Measurements from ENCODE around the gene TRIM72.
"Not testable (repeated sequence)": the region's sequence is repeated elsewhere in the genome, so short reads cannot be mapped to it uniquely, and the experiment has no call there.

DNA sequence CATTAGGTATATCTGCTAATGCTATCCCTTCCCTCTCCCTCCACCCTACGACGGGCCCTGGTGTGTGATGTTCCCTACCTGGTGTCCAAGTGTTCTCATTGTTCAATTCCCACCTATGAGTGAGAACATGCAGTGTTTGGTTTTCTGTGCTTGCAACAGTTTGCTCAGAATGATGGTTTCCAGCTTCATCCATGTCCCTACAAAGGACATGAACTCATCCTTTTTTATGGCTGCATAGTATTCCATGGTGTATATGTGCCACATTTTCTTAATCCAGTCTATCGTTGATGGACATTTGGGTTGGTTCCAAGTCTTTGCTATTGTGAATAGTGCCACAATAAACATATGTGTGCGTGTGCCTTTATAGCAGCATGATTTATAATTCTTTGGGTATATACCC is 64.9 kb downstream of the TRIM72 start:
- TF ChIP-seq, protein P1, sequence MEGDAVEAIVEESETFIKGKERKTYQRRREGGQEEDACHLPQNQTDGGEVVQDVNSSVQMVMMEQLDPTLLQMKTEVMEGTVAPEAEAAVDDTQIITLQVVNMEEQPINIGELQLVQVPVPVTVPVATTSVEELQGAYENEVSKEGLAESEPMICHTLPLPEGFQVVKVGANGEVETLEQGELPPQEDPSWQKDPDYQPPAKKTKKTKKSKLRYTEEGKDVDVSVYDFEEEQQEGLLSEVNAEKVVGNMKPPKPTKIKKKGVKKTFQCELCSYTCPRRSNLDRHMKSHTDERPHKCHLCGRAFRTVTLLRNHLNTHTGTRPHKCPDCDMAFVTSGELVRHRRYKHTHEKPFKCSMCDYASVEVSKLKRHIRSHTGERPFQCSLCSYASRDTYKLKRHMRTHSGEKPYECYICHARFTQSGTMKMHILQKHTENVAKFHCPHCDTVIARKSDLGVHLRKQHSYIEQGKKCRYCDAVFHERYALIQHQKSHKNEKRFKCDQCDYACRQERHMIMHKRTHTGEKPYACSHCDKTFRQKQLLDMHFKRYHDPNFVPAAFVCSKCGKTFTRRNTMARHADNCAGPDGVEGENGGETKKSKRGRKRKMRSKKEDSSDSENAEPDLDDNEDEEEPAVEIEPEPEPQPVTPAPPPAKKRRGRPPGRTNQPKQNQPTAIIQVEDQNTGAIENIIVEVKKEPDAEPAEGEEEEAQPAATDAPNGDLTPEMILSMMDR (IDR thresholded peaks at IDR 0.05) = not testable (repeated sequence)
- not testable (repeated sequence) for TF ChIP-seq POLR2A (IDR thresholded peaks at IDR 0.05)

All from uterus (tissue), 2 donors.